Occipital lobe (tissue), 1 donor: ENCODE data around the gene MAPK1IP1L. TPM values are rescaled to one million over a fixed set of nuclear protein-coding genes. Genes with fewer than 3 reads are reported as not detected.

Experiments
- total RNA-seq: library from RNA; depleted of rRNA; stranded (reverse); fragments of >200 nt; gene quantifications from one replicate; pipeline ENCODE4 v1.2.3, GENCODE V29; 2014

Gene MAPK1IP1L
- total RNA-seq, 1 donor from 2014 or later, result 21.8 TPM

Other genes starting within 250 kb of the MAPK1IP1L start
- gene GCH1, start 148.8 kb upstream of the MAPK1IP1L start, total RNA-seq, result 1.2 TPM
- 9.0 TPM for gene WDHD1, start 24.5 kb upstream of the MAPK1IP1L start, total RNA-seq
- 39.6 TPM for gene SOCS4, start 24.4 kb upstream of the MAPK1IP1L start, total RNA-seq
- gene LGALS3, start 77.6 kb downstream of the MAPK1IP1L start, total RNA-seq, result 15.4 TPM
- 4.5 TPM for gene DLGAP5, start 139.9 kb downstream of the MAPK1IP1L start, total RNA-seq
- 37.9 TPM for gene FBXO34, start 219.8 kb downstream of the MAPK1IP1L start, total RNA-seq